Stimulated activated CD8-positive, alpha-beta memory T cell treated with anti-CD3 and anti-CD28 coated beads, Interleukin-15, amount 100 ng/mL, for 4 hours (primary cell): ENCODE measurements around the gene NDRG4.
A peak's percentile ranks its signal among the peaks of the same experiment; 100 is the strongest.
"Not testable (repeated sequence)": the region's sequence is repeated elsewhere in the genome, so short reads cannot be mapped to it uniquely, and the experiment has no call there.

Experiments
- DNase-seq, 2 donors: peaks; one replicate each; pipeline ENCODE4 v3.0.0-alpha.2; 2020; ENCODE audit warnings: low read depth in 2 of 2

NDRG4 gene

DNA sequence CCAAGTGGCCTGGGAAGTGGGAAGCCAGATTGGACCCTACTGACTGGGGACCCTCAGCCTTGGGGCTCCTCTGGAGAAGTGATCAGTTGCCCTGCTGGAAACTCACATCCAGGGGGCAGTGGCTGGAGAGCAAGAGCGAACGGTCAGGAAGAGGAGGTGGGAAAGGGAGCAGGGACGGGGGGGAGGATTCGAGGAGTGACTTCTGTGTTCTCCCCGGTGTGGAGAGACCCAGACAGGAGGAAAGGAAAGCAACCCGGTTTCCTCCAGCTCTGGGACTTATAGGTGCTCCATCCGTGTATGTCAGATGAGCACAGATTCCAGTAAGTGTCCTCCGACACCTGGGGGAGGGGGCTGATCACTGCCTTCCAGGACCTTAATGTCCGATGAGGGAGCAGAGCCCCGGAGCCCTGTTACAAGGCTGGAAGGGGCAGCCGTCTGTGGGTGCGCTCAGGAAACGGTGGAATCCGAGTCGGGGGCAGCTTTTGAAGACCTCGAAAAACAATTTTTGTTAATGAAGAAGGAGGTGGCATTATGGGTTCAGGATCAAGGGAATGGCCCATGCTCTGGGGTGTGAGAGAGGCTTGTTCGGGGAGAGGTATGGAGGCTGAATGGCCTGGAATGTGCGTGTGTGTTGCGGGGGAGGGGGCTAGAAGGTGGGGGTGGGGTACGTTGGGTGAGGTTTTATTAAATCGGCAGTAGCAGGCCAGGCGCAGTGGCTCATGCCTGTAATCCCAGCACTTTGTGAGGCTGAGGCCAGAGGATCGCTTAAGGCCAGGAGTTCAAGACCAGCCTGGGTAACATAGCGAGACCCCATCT is 34.8 kb upstream of the NDRG4 start:
- no peak for DNase-seq

DNA sequence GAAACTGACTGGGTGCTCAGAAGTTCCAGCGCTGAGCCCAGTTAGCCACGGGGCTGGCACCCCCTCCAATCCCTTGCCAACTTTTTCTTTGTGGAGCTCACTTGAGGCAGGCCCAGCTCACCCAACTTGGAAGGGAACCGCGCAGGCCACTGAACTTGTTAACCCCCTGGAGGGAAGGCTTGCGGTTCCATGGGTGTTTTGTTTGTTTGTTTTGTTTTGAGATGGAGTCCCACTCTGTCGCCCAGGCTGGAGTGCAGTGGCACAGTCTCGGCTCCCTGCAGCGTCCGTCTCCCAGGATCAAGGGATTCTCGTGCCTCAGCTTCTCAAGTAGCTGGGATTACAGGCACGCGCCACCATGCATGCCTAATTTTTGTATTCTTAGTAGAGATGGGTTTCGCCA is 34.1 kb upstream of the NDRG4 start:
- DNase-seq: no peak

DNA sequence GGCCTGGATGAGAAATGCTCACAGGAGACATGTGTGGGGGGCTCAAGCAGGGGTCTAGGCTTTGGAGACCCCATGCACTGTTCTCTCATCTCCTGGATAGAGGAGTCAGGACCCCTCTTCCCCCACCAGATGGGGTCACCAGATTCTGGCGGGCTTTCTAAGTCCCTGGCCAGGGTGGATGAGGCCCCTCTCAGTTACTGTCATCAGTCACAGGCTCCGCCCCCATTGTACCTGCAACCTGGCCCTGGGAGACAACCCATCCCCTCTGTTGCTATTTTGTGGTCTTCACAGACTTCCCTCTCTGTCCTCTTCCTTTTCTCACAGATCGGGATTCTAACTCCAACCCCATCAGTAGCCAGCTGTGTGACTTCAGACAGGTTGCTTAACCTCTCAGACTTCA is 33.5 kb upstream of the NDRG4 start:
- no peak for DNase-seq

DNA sequence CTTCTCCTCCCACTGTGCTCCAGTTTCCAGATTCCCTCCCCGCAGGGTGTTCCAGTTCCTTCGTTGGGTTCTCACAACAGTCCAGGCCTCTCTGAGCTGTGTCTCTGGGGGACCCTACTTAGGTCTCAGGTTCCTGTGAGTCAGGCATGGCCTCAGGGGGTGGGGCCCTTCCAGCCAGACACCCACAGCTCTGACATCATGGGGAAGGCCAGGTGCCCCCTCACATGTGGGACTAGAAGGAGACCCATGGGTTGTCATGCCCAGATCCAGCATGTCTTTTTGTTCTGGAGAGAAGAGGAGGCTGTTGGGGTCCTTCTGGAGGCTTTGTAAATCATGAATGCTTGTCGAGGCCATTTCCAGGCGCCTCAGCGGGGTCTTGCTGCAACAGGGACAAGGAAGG is 32.0 kb upstream of the NDRG4 start:
- no peak for DNase-seq

DNA sequence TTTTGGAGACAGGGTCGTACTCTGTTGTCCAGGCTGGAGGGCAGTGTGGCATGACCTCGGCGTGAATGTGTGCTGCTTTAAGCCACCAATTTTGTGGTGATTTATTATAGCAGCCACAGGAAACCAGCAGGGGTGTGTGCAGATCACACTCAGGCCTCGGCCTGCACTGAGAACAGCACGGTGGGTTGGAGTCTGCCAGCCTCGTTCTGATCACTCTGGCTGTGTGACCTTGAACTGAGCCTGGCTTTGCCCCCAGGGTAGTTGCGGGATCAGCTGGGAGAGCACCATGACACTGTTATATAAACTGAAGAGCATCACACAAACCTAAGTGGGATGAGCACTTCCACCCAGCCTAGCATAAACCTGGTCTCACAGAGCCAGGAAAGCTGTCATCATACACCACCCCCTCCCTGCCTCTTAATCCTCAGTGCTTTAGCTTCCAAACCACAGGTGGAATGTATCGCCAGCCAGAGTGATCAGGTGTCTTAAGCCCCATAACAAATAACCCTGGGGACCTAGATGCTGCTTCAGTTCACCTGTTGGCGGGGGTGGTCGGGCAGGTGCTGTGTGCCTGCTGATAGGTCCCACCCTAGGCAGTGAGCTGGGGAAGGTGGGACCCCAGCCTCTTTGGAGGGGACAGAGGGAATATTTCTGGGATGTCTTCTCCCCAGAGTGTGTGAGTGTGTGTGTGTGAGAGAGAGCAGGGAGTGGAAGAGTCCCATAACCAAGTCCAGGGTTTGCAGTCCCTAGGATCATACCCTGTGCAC is 28.6 kb upstream of the NDRG4 start:
- no peak for DNase-seq

DNA sequence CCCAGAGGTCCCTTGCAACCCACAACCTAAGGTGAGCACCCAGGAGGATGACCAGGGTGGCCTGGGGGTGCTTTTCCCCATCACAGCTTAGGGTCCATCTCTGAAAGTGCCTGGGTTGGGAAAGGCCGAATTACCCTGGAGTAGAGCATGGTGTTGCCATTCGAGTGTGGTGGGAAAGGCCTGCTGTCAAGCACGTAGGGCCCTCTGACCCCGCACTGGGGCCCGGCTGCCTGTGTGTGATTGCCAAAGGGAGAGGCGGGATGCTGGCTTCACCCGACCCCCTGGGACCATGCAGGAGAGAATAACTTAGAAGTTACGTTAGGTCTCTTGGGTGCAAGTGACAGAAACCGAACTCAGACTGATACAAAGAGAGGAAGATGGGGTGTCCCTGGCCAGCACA is 27.7 kb upstream of the NDRG4 start:
- DNase-seq: no peak

DNA sequence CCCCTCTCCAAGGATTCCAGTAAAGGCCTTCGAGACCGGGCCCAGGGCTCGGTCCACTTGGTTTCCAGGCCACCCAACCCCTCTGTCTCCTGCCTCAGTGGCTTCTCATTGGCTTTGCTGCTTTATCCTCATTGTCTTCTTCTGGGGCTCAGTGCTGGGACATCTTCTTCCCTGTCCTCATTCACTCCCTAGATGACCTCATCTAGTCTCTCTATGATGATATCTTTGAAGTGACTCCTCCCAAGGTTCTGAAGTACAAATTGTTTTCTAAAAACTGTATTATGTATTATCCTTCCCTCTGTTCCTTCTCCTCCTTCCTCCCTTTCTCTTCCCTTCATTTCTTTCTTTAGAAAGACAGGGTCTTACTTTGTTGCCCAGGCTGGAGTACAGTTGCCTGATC is 27.1 kb upstream of the NDRG4 start:
- no peak for DNase-seq

DNA sequence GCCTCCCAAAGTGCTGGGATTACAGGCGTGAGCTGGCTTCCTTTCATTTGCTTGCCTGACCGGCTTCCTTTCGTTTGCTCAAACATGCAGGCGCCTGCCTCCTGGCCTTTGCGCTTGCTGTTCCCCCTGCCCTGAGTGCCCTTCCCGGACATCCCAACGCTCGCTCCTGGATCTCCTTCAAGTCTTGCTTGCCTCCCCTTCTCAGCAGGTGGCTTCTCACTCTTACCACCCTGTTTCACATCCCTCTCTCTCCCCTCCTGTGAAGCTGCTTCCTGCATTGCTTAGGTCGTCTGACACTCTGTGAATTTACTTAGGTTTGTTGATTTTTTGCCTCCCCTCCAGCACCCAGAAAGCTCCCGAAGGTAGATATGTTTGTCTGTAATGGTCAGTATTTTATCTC is 25.6 kb upstream of the NDRG4 start:
- no peak for DNase-seq

DNA sequence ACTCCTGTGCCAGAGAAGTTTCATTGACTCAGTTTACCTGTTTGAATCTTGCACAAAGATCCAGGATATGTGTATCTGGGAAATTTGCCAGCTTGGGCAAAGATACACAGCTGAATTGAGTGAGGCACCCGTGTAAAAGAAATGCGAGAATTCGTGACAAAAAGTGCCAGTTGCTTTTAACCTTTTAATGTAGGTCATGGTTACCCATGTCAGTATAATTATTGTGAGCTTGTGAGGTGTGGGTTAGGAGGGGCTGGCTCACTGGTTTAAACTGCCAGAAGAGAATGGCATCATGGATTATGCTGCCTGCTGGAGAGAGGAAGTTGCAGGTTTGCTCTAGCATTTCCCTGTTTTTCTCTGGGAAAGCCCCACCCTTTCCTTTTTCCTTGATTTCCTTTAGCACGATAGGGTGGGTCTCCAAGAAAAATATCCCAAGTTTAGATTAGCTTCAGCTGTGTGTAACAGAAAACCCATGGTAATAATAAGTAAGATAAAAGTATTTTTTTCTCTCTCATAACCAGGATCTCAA is 24.8 kb upstream of the NDRG4 start:
- DNase-seq: no peak

DNA sequence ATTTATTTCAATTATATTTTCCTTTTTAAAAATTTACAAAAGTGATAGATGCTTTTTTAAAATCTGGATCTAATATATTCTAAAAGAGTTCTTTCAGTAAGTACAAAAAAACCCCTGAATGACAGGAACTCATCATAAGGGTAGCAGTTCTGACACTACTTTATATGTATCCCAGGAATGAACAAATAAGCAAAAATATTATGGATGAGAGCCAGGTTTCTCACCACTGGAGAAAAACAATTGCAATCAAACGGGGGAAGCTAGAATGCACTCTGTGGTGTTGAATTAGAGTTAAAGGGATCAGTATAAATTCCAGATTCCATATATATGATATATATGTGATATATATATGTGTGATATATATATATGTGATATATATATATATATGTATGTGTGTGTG is 23.2 kb upstream of the NDRG4 start:
- no peak for DNase-seq

DNA sequence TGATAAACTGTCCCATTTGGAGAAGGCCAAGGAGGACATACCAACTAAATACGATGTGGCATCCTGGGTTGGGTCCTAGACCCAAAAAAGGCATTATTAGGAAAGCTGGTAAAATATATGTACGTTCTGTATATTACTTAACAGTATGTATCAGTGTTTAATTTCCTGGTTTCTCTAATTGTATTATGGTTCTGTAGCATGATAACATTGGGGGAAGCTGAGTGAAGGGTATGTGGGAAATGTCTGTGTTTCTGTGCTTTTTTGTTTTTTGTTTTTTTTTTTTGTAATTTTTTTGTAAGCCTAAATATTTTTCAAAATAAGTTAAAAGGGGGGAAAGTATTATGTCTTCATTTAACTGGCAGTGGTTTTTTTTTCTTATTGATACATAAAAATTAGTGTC is 21.5 kb upstream of the NDRG4 start:
- DNase-seq: no peak

DNA sequence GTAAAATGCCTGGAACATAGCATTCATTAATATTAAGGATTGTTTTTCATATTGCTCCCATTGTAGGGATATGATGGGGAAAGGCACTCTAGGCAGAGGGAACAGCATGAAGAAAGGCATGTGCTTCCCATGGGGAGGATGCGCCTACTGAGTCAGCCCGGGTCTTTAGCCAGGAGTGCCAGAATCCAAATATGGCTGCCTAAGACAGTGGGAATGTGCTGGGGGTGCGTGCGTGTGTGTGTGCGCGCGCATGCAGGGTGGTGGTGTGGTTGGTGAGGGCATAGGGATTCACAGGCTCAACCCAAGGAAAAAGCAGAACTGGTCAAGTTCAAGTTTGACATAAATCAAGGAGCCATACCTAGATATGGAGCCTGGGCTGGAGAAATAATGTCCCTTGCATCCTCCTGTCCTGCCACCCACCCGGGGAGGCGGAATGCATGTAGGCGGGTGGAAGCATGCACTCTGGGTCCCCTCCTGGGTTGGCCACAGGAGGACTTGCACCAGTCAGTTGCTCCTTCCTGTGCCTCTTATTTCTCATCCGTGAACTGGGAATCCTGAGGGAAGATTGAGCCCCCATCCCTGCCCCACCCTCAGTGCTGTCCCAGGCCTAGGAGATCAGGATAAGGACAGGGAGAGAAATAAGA is 18.6 kb upstream of the NDRG4 start:
- no peak for DNase-seq

DNA sequence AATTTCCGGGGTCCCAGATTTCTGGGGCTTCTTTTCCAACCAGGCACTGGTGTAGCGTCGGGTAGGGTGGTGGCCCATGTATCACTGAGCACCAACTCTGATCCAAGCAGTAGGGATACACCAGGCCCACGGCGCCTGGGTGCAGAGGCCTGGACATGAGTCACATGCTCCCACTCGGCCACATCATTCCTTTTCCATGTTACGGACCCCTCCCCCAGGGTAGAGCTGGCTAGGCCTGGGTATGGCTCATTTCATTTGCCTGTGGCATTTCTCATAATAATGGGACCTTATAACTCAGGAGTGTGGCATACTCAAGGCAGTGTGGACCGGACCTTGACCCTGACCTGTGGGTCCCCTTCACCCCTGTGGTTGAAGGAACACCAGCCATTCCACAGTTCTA is 18.0 kb upstream of the NDRG4 start:
- no peak for DNase-seq

DNA sequence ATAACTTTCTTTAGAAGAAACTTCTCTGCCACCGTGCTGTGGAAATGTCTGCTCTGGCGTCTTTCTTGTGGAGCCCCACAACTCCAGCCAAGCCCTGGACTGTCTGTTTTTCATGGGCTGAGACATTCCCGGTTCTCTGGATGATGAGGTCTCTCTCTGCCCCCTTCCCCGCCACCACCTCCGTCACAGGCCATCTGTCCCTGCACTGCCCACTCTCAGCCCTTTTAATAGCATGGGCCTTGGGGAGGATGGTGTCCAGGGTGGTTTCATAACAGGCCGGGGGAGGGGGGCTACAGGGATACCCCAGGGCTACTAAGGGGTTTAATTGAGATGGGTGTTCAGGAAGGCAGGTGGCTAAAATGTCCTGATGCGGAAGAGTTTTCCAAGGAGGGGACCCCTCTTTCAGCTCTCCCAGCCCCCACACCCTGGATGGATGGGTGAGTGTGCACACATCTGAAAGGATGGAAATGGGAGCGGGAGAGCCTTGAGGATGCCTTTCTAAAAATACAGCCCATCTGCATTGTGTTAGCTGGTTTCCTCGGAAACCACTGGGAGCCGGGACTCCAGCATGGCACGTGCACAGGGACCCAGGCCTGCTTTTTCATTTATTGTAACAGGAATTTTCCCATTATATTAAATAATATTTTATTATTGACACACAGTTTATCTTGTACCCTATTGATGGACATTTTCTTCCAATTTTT is 14.6 kb upstream of the NDRG4 start:
- no peak for DNase-seq

DNA sequence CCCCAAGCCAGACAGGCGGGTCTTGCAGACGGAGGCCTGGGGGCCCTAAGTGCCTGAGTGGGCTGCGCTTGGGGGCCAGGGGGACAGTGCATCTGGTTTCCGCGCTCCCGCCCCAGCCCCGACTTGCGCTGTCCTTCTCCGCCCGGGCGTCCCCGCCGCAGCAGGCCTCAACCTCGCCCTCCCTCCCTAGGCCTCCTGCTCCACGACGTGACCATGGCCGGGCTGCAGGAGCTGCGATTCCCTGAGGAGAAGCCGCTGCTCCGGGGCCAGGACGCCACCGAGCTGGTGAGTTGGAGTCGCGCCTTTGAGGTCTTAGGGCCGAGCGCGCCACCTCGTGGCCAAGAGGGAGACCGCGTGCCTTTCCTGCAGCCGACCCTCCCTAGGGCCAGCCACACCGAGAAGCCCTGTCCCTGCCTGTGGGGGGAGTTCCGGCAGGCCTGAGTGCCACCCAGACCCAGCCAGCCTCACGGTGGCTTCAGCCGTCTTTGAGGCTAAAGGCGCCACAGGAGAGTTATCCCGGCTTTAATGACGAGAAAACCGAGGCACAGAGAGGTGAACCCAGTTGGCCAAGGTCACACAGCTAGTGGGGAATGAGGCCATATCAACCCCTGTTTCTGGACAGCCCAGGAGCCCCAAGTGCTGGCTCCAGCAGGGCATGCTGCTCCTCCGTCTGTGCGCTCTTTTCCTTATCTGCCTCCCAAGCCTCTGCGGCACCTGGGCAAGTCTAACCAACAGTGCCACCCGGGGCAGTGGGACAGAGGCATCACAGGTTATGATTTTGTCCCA is 12.2 kb upstream of the NDRG4 start:
- peak in 1 of 2 donors; percentile 22 for DNase-seq

DNA sequence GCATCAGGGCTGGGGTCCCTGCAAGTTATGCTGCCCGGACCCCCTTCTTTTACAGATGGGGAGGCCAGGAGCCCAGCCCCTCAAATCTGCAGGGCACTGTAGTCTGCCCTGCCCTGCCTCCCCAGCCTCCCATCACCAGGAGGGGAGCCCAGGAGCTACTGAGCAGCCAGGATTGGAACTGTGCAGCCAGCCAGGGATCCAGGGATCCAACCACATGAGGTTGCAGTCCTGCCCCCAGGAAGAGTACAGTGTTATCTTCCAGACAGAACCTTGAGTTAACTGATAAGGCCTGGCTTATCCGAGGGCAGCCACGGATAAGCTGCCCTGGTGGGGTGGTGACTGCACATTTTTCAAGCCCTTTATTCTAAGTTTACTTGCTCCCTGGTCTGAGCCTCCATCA is 11.4 kb upstream of the NDRG4 start:
- DNase-seq: no peak

DNA sequence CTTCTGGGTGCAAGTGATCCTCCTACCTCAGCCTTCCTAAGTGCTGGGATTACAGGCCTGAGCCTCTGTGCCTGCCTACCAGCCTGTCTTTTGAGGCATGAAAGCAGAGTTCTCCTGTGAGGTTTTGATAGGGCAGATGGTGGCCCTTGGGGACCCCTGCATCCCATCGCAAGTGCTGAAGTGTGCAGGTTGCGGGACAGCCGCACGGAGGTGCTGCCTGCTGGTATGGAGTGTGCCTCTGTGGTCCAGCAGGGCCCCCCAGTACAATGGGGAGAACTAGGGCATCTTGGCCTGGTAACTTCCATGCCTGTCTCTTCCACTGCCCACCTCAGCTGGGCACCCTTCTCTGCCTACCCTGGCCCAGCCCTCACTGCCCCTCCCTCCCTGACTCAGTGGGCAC is 9.9 kb upstream of the NDRG4 start:
- DNase-seq: no peak

DNA sequence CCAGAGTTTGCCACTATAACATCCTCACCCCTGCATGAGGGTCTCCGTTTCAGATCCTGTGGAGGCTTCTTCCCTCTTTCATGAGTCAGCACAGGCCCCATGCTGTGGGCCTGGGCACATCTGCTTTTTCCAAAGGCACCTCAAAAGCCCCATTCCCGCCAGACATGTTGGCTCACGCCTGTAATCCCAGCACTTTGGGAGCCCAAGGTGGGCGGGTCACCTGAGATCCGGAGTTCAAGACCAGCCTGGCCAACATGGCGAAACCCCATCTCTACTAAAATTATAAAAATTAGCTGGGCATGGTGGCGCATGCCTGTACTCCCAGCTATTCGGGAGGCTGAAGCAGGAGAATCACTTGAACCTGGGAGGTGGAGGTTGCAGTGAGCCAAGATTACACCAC is 9.4 kb upstream of the NDRG4 start:
- DNase-seq: not testable (repeated sequence)

DNA sequence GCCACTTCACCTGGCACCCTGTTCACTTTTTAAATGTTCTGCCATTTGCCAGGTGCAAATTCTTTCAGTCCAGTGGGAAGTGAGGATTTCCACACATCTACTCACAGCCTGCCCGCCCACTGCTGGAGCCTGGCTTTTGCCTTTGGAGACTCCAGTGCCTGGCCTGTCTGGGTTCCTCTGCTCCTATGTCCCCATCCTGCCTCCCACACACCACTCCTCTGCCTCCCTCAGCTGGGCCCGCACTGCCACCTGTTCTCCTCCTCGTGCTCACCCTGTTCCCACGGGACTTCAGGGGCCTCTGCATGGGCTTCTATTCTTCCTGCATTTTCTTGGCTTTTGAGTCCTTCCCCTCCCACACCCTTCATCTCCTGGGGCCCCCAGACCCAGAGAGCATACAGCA is 7.9 kb upstream of the NDRG4 start:
- DNase-seq: no peak

DNA sequence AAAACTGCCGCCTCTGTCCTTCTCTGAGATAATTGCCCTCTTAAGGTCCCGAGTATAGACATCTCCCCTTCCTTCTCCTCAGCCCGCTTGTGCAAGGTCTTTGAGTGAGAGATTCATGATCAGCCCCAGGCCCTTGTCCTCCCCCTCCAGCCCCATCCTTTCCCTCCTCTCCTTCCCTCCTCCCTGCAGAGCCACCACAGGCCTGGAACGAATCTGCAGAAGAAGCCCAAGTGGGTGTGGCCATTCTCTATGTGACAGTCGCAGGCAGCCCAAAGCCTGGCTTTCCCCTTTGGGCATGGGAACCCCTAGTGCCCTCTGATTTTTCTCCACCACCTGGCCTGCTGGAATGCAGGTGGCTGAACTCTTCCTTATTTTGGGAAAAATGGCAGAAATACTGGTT is 7.2 kb upstream of the NDRG4 start:
- DNase-seq: no peak

DNA sequence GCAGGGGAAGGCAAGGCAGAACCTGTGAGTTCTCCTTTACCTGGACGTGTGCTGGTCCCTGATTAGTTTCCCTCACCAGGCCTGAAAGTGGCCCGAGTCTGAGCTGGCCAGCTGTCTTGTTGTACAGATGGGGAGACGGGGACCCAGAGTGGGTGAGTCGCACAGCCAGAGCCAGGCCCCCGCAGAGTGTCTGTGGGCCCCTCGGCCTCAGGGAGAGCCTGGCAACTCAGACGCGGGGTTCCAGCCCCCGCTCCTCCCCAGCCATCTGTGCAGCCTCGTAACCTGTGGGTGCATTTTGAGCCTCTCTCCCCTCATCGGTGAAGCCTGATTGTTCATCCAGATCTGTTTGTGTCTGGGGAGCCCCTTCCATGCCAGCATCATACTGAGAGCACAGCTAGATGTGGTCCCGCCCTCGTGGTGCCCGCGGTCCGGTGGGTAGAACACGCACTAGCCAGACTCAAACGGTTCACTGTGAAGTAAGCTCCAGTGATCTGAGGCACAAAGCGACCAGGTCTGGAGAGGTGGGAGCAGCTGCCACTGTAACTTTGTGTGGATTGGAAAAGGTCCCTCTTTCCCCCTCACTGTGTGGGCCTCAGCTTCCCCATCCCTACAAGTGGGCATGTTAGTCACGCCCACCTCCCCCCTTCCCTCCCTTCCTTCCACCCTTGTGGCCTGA is 6.0 kb upstream of the NDRG4 start:
- DNase-seq: no peak
